ENCODE measurements around the gene GDA. TPM values are rescaled to one million over a fixed set of nuclear protein-coding genes. Genes with fewer than 3 reads are reported as not detected.

Gene GDA
- total RNA-seq, 1 donor from 2014 or later: 1.2 TPM

DNA sequence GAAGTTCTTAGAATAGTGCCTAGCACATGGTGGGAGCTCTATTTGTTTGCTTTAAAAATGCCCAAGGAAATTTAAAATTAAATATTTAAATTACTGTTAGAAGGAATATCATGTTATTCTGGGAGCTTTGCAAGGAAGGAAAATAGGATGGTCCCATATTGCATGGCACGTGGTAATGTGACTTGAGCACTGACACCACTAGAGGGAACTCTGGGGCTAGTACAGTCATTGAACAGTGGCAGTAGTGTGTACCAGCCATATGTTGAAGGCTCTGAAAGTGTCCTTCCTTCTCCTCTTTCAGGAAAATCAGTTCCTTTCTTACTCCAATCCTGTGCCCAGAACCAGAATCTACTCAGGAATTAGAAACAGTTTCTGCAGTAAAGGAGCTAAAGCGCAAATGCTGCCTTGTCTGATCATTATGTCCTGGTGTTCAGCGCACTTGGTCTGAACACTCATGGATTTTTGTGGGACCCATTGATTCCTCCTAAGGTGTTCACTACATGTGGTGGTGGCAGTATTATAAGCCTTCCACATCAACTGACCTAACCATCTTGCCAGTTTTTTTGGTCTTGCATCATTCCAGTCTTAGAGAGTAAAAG, 54.1 kb downstream of the GDA start:
- DNase-seq (ENCODE audit: low read depth): no peak
- no peak overlapping the region for H3K4me3 ChIP-seq (ENCODE audit: low read depth, low read length)
- TF ChIP-seq, protein P1, sequence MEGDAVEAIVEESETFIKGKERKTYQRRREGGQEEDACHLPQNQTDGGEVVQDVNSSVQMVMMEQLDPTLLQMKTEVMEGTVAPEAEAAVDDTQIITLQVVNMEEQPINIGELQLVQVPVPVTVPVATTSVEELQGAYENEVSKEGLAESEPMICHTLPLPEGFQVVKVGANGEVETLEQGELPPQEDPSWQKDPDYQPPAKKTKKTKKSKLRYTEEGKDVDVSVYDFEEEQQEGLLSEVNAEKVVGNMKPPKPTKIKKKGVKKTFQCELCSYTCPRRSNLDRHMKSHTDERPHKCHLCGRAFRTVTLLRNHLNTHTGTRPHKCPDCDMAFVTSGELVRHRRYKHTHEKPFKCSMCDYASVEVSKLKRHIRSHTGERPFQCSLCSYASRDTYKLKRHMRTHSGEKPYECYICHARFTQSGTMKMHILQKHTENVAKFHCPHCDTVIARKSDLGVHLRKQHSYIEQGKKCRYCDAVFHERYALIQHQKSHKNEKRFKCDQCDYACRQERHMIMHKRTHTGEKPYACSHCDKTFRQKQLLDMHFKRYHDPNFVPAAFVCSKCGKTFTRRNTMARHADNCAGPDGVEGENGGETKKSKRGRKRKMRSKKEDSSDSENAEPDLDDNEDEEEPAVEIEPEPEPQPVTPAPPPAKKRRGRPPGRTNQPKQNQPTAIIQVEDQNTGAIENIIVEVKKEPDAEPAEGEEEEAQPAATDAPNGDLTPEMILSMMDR (conservative IDR thresholded peaks at IDR 0.05; ENCODE audit: low read depth, low read length): peak; percentile 57

DNA sequence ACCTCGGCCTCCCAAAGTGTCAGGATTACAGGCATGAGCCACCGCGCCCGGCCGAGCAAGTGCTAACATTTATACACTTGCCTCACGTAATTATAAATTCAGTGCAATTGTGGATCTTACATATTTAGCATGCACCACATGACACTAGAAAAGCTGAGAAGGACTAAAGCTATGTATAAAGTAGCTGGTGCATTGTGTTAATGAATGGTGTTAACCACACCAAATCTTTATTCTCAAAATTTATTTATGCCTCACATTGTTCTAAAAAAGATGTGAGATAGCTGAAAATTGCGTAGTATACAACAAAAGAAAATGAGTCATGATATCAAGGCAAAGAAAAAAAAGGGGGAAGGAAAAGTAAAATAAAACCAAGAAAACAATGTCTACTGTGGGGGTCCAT, 54.8 kb downstream of the GDA start:
- H3K4me3 ChIP-seq (ENCODE audit: low read depth, low read length): no peak overlapping the region
- TF ChIP-seq, protein P1 (conservative IDR thresholded peaks at IDR 0.05; ENCODE audit: low read depth, low read length): no peak
- DNase-seq (ENCODE audit: low read depth): no peak

DNA sequence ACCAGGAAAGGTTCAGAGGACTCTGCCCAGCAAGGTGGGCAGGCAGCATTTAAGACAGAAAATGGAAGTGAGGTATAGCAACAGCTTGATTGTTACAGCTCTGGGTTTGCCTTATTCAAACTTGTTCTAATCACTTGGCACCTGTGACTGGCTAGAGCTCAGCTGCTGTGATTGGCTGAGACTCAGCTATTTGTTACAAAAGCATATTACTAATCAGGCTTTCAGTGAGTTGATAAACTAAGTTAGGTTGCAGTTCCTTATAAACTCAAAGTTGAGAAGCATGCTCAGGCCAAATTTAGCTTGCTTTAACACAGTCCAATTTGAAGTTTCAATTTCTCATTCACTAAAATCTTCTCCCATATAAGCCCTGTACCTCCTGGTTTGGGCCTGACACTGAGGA, 56.3 kb downstream of the GDA start:
- TF ChIP-seq, protein P1 (conservative IDR thresholded peaks at IDR 0.05; ENCODE audit: low read depth, low read length): no peak
- H3K4me3 ChIP-seq (ENCODE audit: low read depth, low read length): no peak overlapping the region
- no peak for DNase-seq (ENCODE audit: low read depth)

DNA sequence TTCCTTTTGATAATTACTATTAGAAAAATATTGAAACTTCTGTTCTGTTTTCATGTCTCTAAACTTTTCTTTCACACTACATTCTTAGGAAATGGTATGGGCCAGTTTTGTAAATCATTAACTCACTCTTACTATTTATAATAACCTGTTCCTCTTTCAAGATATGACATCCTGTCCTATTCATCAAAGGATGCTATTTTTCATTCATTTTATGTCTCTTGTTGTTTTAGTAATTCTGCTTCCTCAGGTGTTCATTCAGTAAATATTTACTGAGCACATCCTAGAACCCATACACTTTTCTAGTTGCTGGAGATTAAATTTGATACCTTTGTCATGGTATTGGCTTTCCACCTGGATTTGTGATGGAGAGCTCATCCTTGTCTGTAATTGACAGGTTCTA, 58.0 kb downstream of the GDA start:
- H3K4me3 ChIP-seq (ENCODE audit: low read depth, low read length): no peak overlapping the region
- DNase-seq (ENCODE audit: low read depth): no peak
- TF ChIP-seq, protein P1 (conservative IDR thresholded peaks at IDR 0.05; ENCODE audit: low read depth, low read length): no peak

DNA sequence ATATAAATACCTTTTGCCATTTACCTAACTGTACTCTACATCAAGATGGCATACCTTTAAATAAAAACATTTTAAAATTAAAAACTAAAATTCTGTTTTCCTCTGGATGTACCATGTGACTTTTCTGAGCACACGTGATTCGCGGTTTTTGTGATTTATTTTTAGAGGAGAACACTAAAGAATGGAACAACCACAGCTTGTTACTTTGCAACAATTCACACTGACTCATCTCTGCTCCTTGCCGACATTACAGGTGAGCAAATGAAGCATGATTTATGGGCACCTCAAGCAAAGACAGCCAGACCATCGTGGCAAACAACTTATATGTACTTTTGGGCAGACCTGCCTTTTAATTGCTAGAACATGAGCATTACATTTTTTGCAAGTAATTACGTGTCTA, 61.3 kb downstream of the GDA start:
- TF ChIP-seq, protein P1 (conservative IDR thresholded peaks at IDR 0.05; ENCODE audit: low read depth, low read length): no peak
- DNase-seq (ENCODE audit: low read depth): no peak
- H3K4me3 ChIP-seq (ENCODE audit: low read depth, low read length): no peak overlapping the region

DNA sequence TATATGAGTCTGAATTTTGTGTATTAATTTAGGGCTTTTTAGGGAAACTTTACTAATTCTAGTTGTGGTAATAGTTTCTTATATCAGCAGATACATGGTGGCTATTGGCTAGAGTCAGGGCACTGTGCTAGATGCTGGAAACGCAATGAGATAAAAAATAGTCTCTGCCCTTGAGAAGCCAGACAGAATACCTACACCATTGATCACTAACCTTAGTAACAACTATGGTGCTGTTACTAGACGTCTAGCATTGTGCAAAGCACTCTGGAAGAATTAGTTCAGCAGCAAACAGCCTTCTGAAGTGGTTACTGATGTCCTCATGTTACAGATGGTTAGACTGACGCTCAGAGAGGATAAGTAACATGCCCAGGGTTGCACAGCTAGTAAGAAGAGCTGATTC, 61.8 kb downstream of the GDA start:
- H3K4me3 ChIP-seq (ENCODE audit: low read depth, low read length): no peak overlapping the region

DNA sequence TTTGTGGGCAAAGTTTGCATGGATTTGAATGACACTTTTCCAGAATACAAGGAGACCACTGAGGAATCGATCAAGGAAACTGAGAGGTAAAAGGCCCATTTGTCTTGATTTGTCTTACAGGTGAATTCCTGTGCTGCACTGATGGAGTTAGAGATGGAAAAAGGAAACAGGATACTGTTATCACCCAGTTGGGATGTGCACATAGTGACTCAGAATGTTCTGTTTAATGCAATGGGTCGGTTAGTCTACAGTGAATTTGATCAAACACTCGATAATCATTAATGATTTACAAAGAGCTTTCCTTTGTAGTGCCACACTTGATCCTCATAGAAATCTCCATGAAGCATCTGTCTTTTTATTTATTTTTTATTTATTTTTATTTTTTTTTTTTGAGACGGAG, 64.7 kb downstream of the GDA start:
- H3K4me3 ChIP-seq (ENCODE audit: low read depth, low read length): no peak overlapping the region
- TF ChIP-seq, protein P1 (conservative IDR thresholded peaks at IDR 0.05; ENCODE audit: low read depth, low read length): no peak
- no peak for DNase-seq (ENCODE audit: low read depth)

More for the DNA sequence above, 61.8 kb downstream of the GDA start:
- TF ChIP-seq, protein P1 (conservative IDR thresholded peaks at IDR 0.05; ENCODE audit: low read depth, low read length): no peak
- DNase-seq (ENCODE audit: low read depth): no peak
